B cell (primary cell): ENCODE data around the gene KANK3. TPM values are rescaled to one million over a fixed set of nuclear protein-coding genes. Genes with fewer than 3 reads are reported as not detected.

ENCODE experiments used
- ATAC-seq: fragments of 200-7000 bp; cut with Tn5 transposase; one replicate; pipeline ENCODE4 v1.10.0; 2021; ENCODE audit warnings: low read depth, mild to moderate bottlenecking, moderate number of reproducible peaks, moderate library complexity
- CTCF ChIA-PET: fragments of 350-600 bp; sonication (Branson Sonifier 250); formaldehyde crosslinking; loops from one replicate; lab custom pipeline; 2021; ENCODE audit warnings: antibody characterized with exemption, inconsistent platforms; lab: Charles Lee
- POLR2A ChIA-PET: fragments of 350-600 bp; sonication (Branson Sonifier 250); formaldehyde crosslinking; loops from one replicate; lab custom pipeline; 2021; ENCODE audit warnings: antibody characterized with exemption; lab: Charles Lee
- DNase-seq: peaks from one replicate; pipeline ENCODE4 v3.0.0; 2013
- H2AFZ ChIP-seq: 2 replicates; pipeline ENCODE4 v1.6.1; 2012; ENCODE audit warnings: mild to moderate bottlenecking, low read depth, low read length; ENCODE audit not compliant: insufficient read depth, poor library complexity, severe bottlenecking
- H3K27ac ChIP-seq, 2 donors: 1 replicate in 1 of 2; 2 replicates in 1 of 2; pipeline ENCODE4 v1.5.1; 2012 to 2013; ENCODE audit warnings: low read length in 2 of 2, mild to moderate bottlenecking in 2 of 2, moderate library complexity in 1 of 2
- H3K27me3 ChIP-seq, 4 experiments: fragments of 200-600 bp in 1 of 4; sonication (generic) in 1 of 4; replicated peaks in 1 of 4; 1 replicate in 2 of 4; 2 replicates in 2 of 4; pipeline versions ENCODE4 v1.6.1 to v1.7.0; 2013 to 2016; ENCODE audit warnings: low read length in 3 of 4, mild to moderate bottlenecking in 2 of 4, mixed read lengths in 1 of 4, moderate library complexity in 1 of 4; ENCODE audit not compliant: insufficient read depth in 4 of 4, control insufficient read depth in 3 of 4; ENCODE audit errors: control extremely low read depth in 1 of 4
- H3K36me3 ChIP-seq, 2 experiments: replicated peaks in 1 of 2; 1 replicate in 1 of 2; 2 replicates in 1 of 2; pipeline versions ENCODE4 v1.6.1 to v1.7.1; 2013; ENCODE audit warnings: low read length in 1 of 2; ENCODE audit not compliant: insufficient read depth in 2 of 2, control insufficient read depth in 1 of 2; ENCODE audit errors: control extremely low read depth in 1 of 2, extremely low read depth in 1 of 2
- H3K4me1 ChIP-seq, 2 donors: fragments of 200-600 bp in 1 of 2; sonication (generic) in 1 of 2; 1 replicate in 1 of 2; 2 replicates in 1 of 2; pipeline versions ENCODE4 v1.5.1 to v1.6.1; 2013 to 2017; ENCODE audit warnings: low read length in 2 of 2; ENCODE audit not compliant: control insufficient read depth in 2 of 2, insufficient read depth in 2 of 2
- H3K4me2 ChIP-seq: replicated peaks from 2 replicates; pipeline ENCODE3; 2012; ENCODE audit warnings: mild to moderate bottlenecking, low read depth, low read length; ENCODE audit not compliant: poor library complexity, severe bottlenecking
- H3K4me3 ChIP-seq, 5 experiments: fragments of 200-600 bp in 1 of 5; sonication (generic) in 1 of 5; 1 replicate in 3 of 5; 2 replicates in 2 of 5; pipeline versions ENCODE4 v1.5.1 to v1.7.0; 2011 to 2016; ENCODE audit warnings: low read length in 4 of 5, mild to moderate bottlenecking in 4 of 5, low read depth in 2 of 5, control low read depth in 1 of 5, moderate library complexity in 1 of 5; ENCODE audit not compliant: insufficient read depth in 1 of 5; ENCODE audit errors: control extremely low read depth in 1 of 5, extremely low read depth in 1 of 5
- H3K79me2 ChIP-seq: fragments of 200-600 bp; sonication (generic); one replicate; pipeline ENCODE4 v1.6.0; 2016; ENCODE audit warnings: low read length; ENCODE audit not compliant: control insufficient read depth, insufficient read depth
- H3K9ac ChIP-seq: fragments of 200-600 bp; sonication (generic); 2 replicates; pipeline ENCODE4 v1.6.1; 2017; ENCODE audit warnings: mild to moderate bottlenecking, low read length, moderate library complexity
- H3K9me3 ChIP-seq, 3 donors: one replicate each; pipeline versions ENCODE4 v1.6.1 to v1.7.1; 2013; ENCODE audit warnings: low read length in 2 of 3; ENCODE audit not compliant: control insufficient read depth in 2 of 3, insufficient read depth in 1 of 3; ENCODE audit errors: control extremely low read depth in 1 of 3
- H4K20me1 ChIP-seq: 2 replicates; pipeline ENCODE4 v1.6.0; 2012; ENCODE audit warnings: mild to moderate bottlenecking, low read length; ENCODE audit not compliant: insufficient read depth, control insufficient read depth, poor library complexity, severe bottlenecking
- H3K27ac Mint-ChIP-seq: one replicate; pipeline ENCODE4 v1.8.0; 2021; ENCODE audit warnings: mixed read lengths
- H3K27me3 Mint-ChIP-seq: one replicate; pipeline ENCODE4 v1.8.0; 2021; ENCODE audit warnings: mixed read lengths
- H3K4me1 Mint-ChIP-seq: one replicate; pipeline ENCODE4 v1.8.0; 2021; ENCODE audit warnings: mixed read lengths
- H3K4me3 Mint-ChIP-seq: one replicate; pipeline ENCODE4 v1.8.0; 2021; ENCODE audit warnings: mixed read lengths
- H3K9me3 Mint-ChIP-seq: one replicate; pipeline ENCODE4 v1.8.0; 2022; ENCODE audit warnings: mixed read lengths; ENCODE audit not compliant: insufficient read depth
- EZH2 ChIP-seq: IDR thresholded peaks from 2 replicates; pipeline ENCODE4 v1.6.1; 2012; ENCODE audit warnings: borderline replicate concordance, low read depth, mild to moderate bottlenecking, moderate library complexity, low read length; ENCODE audit not compliant: insufficient read depth, poor library complexity, severe bottlenecking
- WGBS: methylation state at CpG from one replicate; pipeline ENCODE4 v1.1.5; 2013; ENCODE audit warnings: missing lambda C conversion rate; ENCODE audit not compliant: insufficient coverage; 5-methylcytosine and 5-hydroxymethylcytosine counted together
- intact Hi-C: fragments of 100-400 bp; cut with micrococcal nuclease; formaldehyde crosslinking; loops from one replicate; pipeline ENCODE4 v1.10.0; 2022
- polyA plus RNA-seq: library from polyadenylated mRNA; depleted of rRNA; stranded (reverse); fragments of >200 nt; gene quantifications from 2 replicates; pipeline ENCODE4 v1.2.3, GENCODE V29; 2012
- total RNA-seq, 2 donors: library from RNA; stranded (reverse); fragments of 120-200 nt in 1 of 2; gene quantifications; 1 replicate in 1 of 2; 2 replicates in 1 of 2; pipeline versions ENCODE4 v1.2.3 to v1.2.4, GENCODE V29; 2013 to 2022
- TF ChIP-seq, protein P1 (sequence below): fragments of 200-600 bp; IDR thresholded peaks from one replicate; pipeline ENCODE4 v1.8.0; 2022; ENCODE audit warnings: antibody characterized with exemption, mild to moderate bottlenecking

Gene KANK3
- total and polyA plus RNA-seq, 2 donors (not counting 1 experiment from before 2014, with no cell fraction given), result 0.27 to 0.34 TPM

- DNase-seq (no peak), ATAC-seq (no peak)
- intact Hi-C loops, result no loop called here
- Histone ChIP-seq H3K4me2 (no peak overlapping the region), H3K27ac (no peak overlapping the region), H3K4me3 (no peak overlapping the region), H3K36me3 (no peaks in the 10 kb centered on the region), H3K9me3 (peaks cover 0 to 6% (median 0%) of the 10 kb centered on the region in 3 donors), H3K9ac (no peak overlapping the region), H3K27me3 (peaks cover 0 to 43% (median 7%) of the 10 kb centered on the region in 4 experiments), H3K79me2 (no peaks in the 10 kb centered on the region), H2AFZ (no peak overlapping the region), H4K20me1 (no peaks in the 10 kb centered on the region), H3K4me1 (peaks cover 15 to 16% of the 10 kb centered on the region in 2 donors)
- H3K4me1 Mint-ChIP-seq, result peaks cover 10% of the 10 kb centered on the region
- no peaks in the 10 kb centered on the region for H3K9me3 Mint-ChIP-seq
- H3K4me3 Mint-ChIP-seq, result no peak overlapping the region
- 21% methylated on average over 17 of the region's 23 CpGs for WGBS
- H3K27me3 Mint-ChIP-seq, result peaks cover 37% of the 10 kb centered on the region
- CTCF ChIA-PET, result interaction anchor here (1.9 kb wide), 1 partner anchor 13 kb away, joined by 7 read pairs; no protein-coding TSS in a partner anchor
- H3K27ac Mint-ChIP-seq, result no peak overlapping the region
- TF ChIP-seq EZH2, result no peak
- TF ChIP-seq, protein P1, sequence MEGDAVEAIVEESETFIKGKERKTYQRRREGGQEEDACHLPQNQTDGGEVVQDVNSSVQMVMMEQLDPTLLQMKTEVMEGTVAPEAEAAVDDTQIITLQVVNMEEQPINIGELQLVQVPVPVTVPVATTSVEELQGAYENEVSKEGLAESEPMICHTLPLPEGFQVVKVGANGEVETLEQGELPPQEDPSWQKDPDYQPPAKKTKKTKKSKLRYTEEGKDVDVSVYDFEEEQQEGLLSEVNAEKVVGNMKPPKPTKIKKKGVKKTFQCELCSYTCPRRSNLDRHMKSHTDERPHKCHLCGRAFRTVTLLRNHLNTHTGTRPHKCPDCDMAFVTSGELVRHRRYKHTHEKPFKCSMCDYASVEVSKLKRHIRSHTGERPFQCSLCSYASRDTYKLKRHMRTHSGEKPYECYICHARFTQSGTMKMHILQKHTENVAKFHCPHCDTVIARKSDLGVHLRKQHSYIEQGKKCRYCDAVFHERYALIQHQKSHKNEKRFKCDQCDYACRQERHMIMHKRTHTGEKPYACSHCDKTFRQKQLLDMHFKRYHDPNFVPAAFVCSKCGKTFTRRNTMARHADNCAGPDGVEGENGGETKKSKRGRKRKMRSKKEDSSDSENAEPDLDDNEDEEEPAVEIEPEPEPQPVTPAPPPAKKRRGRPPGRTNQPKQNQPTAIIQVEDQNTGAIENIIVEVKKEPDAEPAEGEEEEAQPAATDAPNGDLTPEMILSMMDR, result no peak
- POLR2A ChIA-PET, result no interaction called here
These were observed 24.4 kb upstream of the KANK3 start for GRCh38 chr19:8367327-8368001.

- POLR2A ChIA-PET, result no interaction called here
- no peaks in the 10 kb centered on the region for H3K79me2 ChIP-seq
- peaks cover 0 to 6% (median 0%) of the 10 kb centered on the region in 3 donors for H3K9me3 ChIP-seq
- H3K4me1 ChIP-seq, result peaks cover 15 to 16% of the 10 kb centered on the region in 2 donors
- ATAC-seq (no peak), DNase-seq (no peak)
- H3K4me3 ChIP-seq, result no peak overlapping the region
- no peaks in the 10 kb centered on the region for H3K36me3 ChIP-seq
- H3K4me2 ChIP-seq, result no peak overlapping the region
- H4K20me1 ChIP-seq, result no peaks in the 10 kb centered on the region
- intact Hi-C loops, result no loop called here
- Mint-ChIP-seq H3K4me3 (no peak overlapping the region), H3K9me3 (no peaks in the 10 kb centered on the region), H3K27ac (no peak overlapping the region), H3K4me1 (peaks cover 10% of the 10 kb centered on the region), H3K27me3 (peaks cover 42% of the 10 kb centered on the region)
- H3K9ac ChIP-seq, result no peak overlapping the region
- 91% methylated on average over 7 of the region's 13 CpGs for WGBS
- CTCF ChIA-PET, result interaction anchor here (0.6 to 1.9 kb wide), 2 partner anchors 13 to 14 kb away, joined by 3 to 7 read pairs; no protein-coding TSS in a partner anchor
- peaks cover 0 to 48% (median 8%) of the 10 kb centered on the region in 4 experiments for H3K27me3 ChIP-seq
- TF ChIP-seq, protein P1, result no peak
- no peak overlapping the region for H3K27ac ChIP-seq
- no peak overlapping the region for H2AFZ ChIP-seq
These were observed 23.9 kb upstream of the KANK3 start for GRCh38 chr19:8366961-8367326.
